Body of pancreas (tissue), 4 donors: Measurements from ENCODE around the gene PLCXD1.

ENCODE experiments used
- POLR2A ChIP-seq, 3 donors: fragments of 450-650 bp; IDR thresholded peaks; one replicate each; pipeline ENCODE4 v1.6.1; 2016; ENCODE audit warnings: antibody characterized with exemption in 3 of 3, mild to moderate bottlenecking in 2 of 3
- TF ChIP-seq, protein P1 (sequence below), 7 experiments: fragments of 450-650 bp in 4 of 7; fragments of 200-600 bp in 3 of 7; sonication (generic) in 3 of 7; IDR thresholded peaks; one replicate each; pipeline ENCODE4 v1.5.1; 2016 to 2019; ENCODE audit warnings: antibody characterized with exemption in 7 of 7

DNA sequence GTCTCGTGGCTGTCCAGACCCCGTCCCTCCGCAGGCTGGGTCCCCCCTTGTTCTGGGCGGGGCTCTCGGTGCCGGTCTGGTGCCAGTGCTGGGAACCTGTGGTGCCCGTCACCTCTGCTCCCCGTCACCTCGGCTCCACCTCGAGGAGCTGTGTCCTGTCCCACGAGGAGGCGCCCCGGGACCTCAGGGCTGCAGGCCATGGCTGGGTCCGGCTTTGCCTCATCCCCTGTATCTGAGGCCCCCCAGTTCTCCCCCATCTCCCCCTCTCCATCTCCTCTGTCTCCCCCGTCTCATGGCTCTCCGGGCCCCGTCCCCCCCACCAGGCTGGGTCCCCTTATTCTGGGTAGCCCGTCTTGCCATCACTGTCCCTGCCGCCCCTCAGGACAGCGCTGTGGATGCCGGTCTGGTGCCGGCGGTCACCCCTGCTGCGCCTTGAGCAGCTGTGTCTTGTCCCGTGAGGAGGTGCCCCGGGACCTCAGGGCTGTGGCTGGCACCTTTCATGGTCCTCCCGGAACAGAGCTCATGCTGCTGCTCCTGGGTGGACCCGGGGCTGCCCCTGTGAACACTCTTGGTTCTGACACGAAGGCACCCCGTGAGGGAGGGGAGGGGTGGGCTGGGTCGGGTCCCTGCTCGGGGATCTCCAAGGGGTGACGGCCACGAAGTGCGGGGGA lies 50.8 kb downstream of the PLCXD1 start:
- TF ChIP-seq, protein P1, sequence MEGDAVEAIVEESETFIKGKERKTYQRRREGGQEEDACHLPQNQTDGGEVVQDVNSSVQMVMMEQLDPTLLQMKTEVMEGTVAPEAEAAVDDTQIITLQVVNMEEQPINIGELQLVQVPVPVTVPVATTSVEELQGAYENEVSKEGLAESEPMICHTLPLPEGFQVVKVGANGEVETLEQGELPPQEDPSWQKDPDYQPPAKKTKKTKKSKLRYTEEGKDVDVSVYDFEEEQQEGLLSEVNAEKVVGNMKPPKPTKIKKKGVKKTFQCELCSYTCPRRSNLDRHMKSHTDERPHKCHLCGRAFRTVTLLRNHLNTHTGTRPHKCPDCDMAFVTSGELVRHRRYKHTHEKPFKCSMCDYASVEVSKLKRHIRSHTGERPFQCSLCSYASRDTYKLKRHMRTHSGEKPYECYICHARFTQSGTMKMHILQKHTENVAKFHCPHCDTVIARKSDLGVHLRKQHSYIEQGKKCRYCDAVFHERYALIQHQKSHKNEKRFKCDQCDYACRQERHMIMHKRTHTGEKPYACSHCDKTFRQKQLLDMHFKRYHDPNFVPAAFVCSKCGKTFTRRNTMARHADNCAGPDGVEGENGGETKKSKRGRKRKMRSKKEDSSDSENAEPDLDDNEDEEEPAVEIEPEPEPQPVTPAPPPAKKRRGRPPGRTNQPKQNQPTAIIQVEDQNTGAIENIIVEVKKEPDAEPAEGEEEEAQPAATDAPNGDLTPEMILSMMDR (IDR thresholded peaks at IDR 0.05) = no peak
- no peak for TF ChIP-seq POLR2A (IDR thresholded peaks at IDR 0.05)
